GM19468 (cell line): Measurements from ENCODE around the gene CLP1.
"Not testable (repeated sequence)": the region's sequence is repeated elsewhere in the genome, so short reads cannot be mapped to it uniquely, and the experiment has no call there.

Source experiments
- ATAC-seq: cut with Tn5 transposase; IDR thresholded peaks from one replicate; pipeline ENCODE4 v1.9.1; 2021; ENCODE audit warnings: mild to moderate bottlenecking, moderate library complexity, moderate number of reproducible peaks; ENCODE audit not compliant: unreplicated experiment; ENCODE audit errors: extremely low read depth

Gene CLP1

DNA sequence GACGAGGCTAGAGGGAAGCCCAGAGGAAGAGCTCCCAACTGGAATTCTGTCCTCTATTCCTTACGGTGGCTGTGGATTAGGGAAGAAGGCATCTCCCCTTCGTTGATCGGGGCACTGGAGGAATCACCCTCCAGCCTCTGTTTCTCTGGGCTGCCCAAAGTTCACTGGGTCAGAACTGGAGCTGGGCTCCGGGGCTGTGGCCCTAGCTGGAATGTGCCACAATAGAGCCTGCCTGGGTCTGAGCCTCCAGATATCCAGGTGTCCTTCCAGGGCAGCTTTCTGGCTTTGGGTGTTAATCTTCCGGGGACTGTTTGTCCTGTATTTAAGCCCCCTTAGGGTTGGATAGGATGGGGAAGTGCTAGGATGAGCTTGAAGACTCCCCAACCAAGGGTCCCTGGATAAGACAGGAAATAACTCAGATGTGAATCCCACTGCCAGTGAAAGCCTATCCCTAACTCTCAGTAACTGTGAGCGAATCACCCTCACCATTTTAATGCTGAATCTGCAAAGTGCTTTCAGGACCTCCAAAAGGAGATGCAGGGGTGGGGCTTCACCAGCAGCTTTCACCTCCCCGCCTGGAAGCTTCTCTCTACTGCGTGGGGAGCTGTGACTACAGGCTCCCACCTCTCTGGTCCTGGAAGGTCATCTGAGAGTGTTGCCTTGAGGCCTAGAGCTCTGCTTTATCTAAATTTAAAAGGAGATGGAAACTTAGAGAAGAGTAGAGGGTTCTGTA, 17.3 kb upstream of the CLP1 start:
- no peak for ATAC-seq

- ATAC-seq: no peak
Measured at GRCh38 chr11:57641011-57641807, 16.4 kb upstream of the CLP1 start.

GRCh38 chr11:57643802-57644201, 13.8 kb upstream of the CLP1 start:
- ATAC-seq: no peak

GRCh38 chr11:57644748-57645688, 12.5 kb upstream of the CLP1 start:
- ATAC-seq: peak; percentile 47

DNA sequence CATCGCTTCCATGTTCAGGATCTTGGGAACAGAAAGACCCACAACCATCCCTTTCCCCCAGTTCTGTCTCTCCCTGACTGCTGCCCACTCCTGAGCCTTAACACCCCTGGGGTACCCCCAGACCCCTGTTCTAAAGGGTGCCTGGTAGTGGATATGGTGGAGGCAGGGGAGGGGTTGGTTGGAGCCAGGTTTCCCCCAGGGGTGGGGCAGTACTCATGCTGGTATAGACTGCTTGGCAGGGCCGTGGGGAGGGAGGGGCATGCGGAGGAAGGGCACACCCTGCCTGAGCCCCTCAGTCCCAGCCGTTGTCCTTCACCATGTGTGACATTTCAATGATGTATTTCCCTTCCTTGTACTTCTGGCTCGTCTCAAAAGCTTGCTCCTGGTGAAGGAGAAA, 11.9 kb upstream of the CLP1 start:
- no peak for ATAC-seq

GRCh38 chr11:57646194-57646798, 11.3 kb upstream of the CLP1 start:
- no peak for ATAC-seq

- no peak for ATAC-seq
Measured at GRCh38 chr11:57646799-57647303, 10.7 kb upstream of the CLP1 start.

DNA sequence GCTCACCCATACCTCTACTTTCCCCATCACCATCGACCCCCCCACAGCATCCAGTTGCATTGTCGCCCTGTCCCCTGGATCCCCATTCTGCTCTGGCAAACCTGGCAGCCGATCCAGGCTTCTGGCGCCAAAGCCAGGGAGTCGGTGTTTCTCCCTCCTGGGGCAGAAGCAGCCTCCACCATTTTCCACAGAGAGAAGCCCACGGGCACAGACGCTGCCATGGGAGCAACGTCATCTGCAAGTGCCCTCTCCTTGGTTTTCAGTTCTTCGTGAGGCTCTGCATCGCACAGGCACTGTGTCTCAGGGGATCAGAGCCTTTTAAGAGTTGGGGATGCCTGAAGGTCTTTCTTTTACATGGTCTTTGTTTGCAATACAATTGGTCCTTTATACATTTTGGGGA, 10.2 kb upstream of the CLP1 start:
- ATAC-seq: no peak

GRCh38 chr11:57647960-57648800, 9.4 kb upstream of the CLP1 start:
- ATAC-seq: no peak

DNA sequence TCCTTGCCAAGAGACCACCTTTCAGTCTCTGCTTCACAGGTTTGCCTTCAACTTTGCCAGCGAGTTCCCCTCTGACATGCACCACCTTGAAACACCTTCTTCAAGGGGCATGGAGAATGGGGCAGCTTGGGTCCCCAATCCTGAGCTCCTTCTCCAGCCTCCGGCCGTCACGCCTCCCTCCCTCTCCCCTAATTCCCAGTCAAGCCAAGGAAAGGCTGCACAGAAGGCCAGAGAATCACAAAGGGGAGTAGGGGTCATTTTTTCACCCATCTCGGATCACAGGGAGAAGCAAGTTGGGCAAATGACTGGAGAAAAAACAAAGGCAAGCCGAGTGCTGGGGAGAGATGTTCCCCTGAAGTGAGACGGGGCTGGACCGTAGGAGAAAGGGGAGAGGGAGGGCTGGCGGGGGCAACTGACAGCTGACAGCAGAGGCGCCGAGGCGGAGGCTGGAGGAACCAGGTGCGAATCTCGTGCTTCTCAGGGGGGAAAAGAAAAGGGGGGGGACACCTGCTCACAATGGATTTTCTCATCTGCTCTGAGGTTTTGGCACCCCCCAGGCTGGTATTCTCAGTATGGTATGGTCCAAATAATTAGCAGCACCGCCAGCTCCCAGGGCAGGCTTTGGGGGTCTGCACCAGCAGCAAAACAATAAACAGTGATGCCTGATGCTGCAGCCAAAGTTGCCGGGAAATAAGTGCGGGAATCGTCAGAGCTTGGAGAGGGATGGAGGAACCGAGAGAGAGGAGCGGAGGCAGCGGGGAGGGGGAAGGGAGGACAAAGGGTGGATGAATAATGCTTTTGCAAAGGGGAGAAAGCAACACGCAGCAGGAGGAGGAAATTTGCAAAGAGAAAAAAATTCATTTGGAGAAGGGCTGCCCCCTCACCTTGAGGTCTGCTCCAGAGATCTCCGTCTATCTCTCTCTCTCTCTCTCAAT, 8.5 kb upstream of the CLP1 start:
- no peak for ATAC-seq

DNA sequence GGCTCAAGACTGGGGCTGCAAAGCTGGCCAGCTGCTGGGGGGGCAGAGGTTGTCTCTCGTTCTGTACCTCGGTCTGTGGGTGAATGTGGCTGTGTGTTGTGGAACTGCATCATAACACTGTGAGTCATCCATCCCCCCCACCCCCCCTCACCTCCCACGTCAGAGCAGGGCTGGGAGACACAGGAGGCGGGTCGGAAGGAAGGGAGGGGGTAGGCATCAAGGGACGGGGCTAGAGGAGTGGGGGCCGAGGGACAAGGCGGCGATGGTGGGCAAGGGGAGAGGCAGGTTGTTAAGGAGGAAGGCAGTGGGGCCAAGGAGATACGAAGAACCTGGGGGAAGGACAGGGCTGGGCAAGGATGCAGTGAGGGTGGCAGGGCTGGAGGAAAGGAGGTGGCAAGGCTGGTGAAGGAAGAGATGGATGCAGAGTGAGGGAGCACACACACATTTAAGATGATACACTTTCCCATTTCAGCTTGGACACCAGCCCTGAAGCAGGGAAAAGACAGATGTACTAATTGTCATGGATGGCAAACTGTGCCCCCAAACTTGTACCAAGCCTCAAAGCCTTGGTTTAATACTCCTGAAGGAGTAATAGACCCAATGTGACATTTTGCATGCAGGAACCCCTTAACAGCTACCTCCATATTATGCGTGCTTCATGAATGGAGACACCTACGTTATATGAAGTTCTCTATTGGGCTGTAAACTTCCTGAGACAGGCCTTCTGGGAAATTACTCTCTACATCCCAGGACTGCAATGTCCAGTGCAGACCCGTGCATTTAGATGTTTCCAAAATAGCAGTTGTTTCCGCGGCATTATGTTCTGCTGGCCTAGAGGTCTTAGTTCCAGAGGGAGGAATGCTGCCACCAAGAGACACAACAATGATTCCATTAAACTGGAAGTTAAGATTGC, 7.5 kb upstream of the CLP1 start, which contains the start of gene YPEL4:
Gene YPEL4 (minus strand): TSS at position 87 of the 913 bp plus-strand sequence. CDS start 2,805 bp downstream, outside the sequence.
- ATAC-seq: no peak

DNA sequence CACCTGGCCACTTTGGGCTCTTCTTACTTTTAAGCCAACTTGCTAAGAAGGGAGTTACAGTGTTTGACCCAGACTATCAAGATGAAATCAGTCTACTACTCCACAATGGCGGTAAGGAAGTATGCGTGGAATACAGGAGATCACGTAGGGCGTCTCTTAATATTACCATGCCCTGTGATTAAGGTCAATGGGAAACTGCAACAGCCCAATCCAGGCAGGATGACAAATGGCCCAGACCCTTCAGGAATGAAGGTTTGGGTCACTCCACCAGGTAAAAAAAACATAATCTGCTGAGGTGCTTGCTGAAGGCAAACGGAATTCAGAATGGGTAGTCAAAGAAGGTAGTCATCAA, 6.8 kb upstream of the CLP1 start:
- no peak for ATAC-seq

DNA sequence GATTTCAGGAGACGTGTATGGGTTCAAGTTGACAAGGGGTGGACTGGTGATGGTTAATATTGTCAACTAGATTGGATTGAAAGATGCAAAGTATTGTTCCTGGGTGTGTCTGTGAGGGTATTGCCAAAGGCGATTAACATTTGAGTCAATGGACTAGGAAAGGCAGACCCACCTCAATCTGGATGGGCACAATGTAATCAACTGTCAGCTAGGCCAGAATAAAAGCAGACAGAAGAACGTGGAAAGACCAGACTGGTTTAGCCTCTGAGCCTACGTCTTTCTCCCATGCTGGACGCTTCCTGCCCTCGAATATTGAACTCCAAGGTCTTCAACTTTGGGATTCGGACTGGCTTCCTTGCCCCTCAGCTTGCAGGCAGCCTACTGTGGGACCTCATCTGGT, 6.2 kb upstream of the CLP1 start:
- ATAC-seq: no peak

- ATAC-seq: not testable (repeated sequence)
Measured at GRCh38 chr11:57652230-57652629, 5.3 kb upstream of the CLP1 start.

DNA sequence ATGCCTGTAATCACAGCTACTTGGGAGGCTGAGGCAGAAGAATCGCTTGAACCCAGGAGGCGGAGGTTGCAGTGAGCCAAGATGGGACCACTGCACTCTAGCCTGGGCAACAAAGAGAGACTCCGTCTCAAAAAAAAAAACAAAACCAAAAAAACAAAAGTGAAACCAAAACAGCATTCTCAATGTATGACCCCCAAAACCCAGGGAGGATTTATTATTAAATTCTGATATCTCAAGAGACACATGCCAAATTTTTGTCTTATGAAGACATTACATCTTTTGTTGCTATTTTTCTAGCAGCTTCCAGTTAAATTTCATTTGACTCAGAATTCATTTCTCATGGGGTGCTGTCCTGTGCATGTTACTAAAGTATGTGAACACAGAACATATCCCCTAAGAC, 4.9 kb upstream of the CLP1 start:
- no peak for ATAC-seq

GRCh38 chr11:57653163-57653562, 4.4 kb upstream of the CLP1 start:
- no peak for ATAC-seq

GRCh38 chr11:57656885-57657193, 723 bp upstream of the CLP1 start:
- no peak for ATAC-seq
